Upper lobe of left lung (tissue), 4 donors: ENCODE results near the gene PTPRN2.

Experiments used
- POLR2AphosphoS5 ChIP-seq, 2 donors: sonication (generic); formaldehyde crosslinking; IDR thresholded peaks; one replicate each; pipeline ENCODE4 v1.5.1; 2017; ENCODE audit warnings: antibody characterized with exemption in 2 of 2
- TF ChIP-seq, protein P1 (sequence below), 6 experiments: fragments of 450-650 bp in 4 of 6; fragments of 200-600 bp in 2 of 6; sonication (generic) in 2 of 6; IDR thresholded peaks; one replicate each; pipeline ENCODE4 v1.5.1; 2016 to 2019; ENCODE audit warnings: antibody characterized with exemption in 6 of 6

DNA sequence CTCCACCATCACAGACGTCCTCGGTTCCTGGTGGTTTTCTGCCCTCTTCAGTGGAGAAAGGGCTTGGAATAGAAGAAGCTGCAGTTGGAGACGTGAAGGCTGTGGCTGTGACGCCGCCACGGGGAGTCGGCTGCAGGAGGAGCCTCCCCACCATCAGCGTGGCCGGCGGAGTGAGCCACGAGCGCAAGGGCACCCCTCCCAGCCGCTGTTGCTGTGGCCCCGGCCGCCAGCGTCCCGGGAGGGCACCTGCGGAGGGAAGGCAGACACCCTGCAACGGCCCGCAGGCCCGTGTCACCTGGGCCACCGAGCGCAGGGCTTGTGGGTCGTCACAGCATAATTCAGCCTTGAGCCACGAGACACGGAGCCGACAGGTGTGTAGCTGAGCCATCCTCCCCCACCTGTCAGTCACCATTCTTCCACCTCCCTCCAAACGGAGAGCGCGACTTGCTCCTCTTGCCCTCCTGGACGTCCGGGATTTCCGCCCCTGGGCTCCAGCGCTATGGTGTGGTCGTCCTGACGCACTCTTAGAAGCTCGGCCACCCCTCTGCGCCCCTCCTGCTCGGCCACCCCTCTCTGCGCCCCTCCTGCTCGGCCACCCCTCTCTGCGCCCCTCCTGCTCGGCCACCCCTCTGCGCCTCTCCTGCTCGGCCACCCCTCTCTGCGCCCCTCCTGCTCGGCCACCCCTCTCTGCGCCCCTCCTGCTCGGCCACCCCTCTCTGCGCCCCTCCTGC is 102.7 kb downstream of the PTPRN2 start:
- TF ChIP-seq, protein P1, sequence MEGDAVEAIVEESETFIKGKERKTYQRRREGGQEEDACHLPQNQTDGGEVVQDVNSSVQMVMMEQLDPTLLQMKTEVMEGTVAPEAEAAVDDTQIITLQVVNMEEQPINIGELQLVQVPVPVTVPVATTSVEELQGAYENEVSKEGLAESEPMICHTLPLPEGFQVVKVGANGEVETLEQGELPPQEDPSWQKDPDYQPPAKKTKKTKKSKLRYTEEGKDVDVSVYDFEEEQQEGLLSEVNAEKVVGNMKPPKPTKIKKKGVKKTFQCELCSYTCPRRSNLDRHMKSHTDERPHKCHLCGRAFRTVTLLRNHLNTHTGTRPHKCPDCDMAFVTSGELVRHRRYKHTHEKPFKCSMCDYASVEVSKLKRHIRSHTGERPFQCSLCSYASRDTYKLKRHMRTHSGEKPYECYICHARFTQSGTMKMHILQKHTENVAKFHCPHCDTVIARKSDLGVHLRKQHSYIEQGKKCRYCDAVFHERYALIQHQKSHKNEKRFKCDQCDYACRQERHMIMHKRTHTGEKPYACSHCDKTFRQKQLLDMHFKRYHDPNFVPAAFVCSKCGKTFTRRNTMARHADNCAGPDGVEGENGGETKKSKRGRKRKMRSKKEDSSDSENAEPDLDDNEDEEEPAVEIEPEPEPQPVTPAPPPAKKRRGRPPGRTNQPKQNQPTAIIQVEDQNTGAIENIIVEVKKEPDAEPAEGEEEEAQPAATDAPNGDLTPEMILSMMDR (IDR thresholded peaks at IDR 0.05) = no peak
- TF ChIP-seq POLR2AphosphoS5 (IDR thresholded peaks at IDR 0.05) = no peak
